ENCODE measurements around the gene ATIC.
A peak's percentile ranks its signal among the peaks of the same experiment; 100 is the strongest.

ATIC gene

DNA sequence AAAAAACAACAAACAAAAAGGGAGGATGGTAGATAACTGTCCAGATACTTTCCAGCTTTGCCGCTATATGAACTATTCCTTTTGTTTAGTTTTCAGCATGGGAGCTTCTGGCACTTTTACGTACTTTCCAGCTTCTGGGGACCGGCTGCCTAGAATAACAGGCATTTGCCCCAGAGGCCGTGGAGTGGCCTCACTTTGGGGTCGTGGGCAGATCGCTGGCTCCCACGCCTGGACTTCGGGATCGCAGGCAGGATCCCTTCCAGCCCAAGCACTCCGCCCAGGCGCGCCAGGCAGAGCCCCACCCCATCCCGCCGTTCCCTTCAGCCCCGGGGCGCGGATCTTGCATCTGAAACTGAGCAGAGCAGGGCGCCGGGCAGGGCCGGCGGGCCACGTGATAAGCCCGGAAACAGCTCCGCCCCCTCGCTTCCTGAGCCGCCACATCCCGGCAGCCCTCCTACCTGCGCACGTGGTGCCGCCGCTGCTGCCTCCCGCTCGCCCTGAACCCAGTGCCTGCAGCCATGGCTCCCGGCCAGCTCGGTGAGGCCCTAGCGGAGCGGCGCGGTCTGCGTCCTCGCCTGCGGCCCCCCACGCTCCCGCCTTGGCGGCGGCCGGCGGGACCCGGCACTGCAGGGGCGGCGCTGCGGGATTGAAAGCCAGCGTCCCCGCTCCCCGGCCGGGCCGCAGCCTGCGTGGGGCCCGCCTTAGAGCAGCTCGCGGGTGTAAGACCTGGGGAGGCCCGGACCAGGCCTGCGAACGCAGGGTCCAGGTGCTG, at the start of gene ATIC:
Gene ATIC (plus strand): TSS at position 435 of the 772 bp plus-strand sequence. CDS start 84 bp downstream, at position 519.
- DNase-seq, result peak; percentile 88 to 91

DNA sequence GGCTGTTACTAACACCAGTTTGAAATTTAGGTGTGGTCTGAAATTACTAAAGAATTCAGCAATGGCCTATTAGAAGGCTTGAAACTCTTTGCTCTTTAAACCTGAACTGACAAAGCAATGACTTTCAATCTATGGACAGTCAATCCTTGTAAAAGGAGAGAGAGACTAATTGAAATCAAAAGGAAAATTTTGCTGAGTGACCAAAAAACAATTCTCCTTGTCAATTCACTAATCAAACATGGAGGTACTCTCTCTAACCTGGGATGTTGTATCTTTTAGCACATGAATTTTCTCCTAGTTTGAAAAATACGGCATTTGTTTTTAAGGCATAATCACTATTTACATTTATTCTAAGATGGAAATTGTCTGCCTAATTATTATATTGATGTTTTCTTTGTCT, 49.6 kb upstream of the ATIC start:
- DNase-seq, result no peak

DNA sequence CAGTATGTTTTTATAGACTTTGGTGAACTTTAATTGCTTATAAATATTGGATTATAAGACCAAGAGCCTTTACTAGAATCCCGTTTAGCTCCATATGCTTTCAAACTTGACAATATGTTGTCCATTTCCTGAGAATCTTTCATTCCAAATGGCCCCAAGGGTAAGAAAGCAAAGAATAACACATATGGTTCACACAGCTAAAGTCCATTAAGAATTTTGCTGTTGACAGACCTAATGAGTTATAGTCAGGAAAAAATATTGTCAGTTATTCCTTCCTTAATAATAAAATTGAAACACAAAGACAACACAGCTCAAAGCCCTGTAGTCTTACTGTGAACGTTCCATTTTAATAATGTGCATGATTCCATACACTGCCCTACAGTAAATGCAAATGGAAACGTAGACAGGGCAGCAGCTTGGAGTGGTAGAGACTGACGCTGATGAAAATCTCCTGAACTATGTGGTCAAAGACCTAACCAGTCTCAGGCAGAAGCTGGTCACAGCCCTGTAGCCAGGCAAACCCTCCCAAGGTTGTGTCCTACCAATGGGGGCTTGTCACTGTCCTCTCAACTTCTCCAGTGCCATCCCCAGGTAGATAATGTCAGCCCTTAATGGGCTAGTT, 49.0 kb upstream of the ATIC start:
- DNase-seq, result no peak

DNA sequence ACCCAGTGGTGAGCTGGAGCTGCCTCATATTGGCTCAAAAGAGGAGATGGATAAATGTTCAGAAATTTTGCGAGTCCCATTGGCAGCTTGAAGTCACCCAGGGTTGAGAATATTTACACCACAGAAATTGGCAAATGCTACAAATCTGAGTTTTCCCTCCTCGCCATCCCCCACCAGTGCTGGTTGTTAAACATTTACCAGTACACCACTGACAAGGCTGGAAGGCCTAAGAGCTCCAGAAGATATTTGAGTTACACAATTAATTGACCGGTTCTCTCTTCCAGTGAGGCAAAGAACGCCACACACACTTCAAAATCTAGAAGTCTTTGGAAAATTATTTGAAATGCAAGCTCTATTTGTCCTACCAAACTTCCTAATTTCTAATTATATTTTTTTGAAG, 47.5 kb upstream of the ATIC start:
- DNase-seq, result no peak

DNA sequence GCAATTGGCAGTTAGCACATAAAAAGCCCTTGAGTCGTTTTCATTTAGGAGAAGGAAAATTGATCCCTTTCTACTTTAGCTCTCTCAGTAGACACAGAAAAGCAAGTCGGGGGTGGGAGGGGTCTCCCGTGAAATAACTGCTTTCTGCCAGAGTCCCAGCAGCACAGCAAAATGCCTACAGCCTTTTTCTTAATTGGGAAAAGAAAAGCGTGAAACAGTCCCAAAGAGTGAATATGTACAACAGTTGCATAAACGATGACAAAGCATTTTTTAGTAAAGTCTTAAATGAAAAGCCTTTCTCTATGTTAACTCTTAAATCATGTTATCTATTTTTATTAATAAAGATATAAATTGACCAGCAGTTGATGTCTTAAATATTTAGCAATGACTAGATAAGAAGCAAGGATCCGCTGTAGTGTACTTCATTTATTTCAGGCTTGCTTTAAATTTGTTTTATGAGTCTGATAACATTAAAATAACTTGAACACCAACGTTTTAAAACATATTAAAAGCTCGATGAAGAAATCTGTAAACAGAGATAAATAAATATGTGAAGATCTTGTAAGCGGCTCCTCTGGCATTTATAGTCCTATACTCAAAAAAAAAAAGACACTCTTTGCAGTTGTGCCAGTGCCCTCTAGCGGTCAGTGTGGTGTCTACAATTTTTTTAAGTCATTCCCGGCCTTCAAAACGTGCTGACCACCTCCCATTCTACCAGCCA, 42.3 kb upstream of the ATIC start:
- DNase-seq, result peak; percentile 36 to 40

DNA sequence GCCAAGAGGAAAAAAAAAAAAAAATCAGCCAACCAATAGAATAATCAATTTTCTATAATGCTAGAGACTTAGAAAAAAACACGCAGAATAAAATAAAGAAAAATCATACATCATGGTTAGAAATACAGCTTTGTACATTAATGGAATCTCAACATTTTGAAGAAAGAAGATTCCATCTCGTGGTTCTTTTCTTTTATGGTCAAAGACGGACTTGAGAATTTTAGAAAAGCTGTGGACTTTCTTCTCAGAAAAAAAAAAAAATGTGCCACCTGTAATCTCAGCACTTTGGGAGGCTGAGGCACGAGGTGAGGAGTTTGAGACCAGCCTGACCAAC, 41.8 kb upstream of the ATIC start:
- DNase-seq, result no peak

DNA sequence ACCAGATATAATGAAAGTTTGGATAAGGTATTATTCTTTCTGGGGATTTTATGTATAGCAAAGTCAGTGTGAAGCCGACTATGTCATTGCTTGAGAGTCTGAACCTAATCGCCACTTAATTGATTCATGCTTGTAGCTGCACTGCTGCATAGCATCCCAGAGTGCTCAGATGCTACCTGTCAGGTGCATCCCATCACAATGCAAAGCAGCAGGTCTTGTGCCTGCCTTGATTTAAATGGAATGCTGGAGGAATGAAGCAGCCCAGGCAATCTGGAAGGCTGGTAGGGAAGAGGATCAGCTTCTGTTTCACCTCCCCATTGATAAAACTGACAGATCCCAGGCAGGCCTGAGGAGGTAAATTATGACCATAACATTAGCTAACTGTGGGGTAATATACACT, 40.4 kb upstream of the ATIC start:
- no peak for DNase-seq

DNA sequence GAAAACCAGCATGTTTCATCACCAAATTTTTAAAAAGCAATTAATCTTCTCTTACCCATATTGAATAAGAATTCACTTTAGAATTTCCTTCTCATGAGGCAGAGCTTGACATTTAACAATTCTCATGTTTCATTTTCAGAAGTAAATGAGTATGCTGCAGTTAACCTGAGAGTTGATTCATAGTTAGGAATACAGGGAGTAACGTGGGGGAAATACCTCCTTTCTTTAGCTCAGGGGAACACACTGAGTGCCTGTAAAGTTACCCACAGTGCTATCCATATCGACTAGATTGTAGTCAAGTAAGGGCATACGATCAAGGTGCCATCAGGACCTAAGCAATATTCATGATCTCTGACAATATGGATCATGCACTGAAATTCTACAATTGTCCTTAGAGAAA, 38.9 kb upstream of the ATIC start:
- no peak for DNase-seq

DNA sequence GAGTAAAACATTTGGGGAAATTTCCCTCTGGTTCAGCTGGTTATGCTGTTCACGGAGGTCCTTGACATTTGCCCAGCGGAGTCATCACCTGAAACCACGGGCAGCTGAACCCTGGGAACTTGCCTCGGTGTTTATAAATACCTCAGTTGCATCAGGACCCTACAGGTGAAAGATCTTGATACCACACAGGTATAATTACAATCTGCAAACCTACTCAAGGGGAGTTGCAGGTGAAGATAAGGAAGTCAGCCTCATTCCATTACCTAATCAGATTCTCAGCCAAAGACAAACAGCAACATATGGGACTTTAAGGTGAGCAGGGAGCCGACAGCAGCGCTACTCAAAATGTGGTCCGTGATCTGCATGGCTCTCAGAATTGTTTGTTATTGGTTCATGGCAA, 37.0 kb upstream of the ATIC start:
- no peak for DNase-seq

DNA sequence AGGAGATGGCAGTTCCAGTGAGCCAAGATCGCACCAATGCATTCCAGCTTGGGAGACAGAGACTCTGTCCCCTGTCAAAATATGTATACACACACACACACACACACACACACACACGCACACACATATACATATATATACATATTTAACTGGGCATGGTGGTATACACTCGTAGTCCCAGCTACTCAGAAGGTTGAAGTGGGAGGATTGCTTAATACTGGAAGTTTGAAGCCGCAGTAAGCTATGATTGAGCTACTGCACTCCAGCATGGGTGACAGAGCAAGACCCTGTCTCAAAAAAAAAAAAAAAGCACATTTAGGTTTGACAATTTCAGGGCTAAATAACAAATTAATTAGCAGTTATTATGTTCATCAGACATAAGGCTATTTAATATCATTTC, 36.0 kb upstream of the ATIC start:
- no peak for DNase-seq

DNA sequence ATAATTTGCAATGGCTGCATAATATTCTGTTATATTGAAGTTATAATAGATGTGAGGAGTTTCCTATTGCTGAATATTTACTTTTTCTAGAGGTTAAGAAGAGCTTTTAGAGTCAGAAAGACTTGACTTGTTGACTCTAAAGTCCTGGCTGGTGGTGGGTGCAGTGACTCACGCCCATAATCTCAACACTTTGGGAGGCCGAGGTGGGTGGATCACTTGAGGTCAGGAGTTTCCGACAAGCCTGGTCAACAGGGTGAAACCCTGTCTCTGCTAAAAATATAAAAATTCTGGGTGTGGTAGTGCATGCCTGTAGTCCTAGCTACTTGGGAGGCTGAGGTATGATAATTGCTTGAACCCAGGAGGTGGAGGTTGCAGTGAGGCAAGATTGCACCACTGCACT, 33.9 kb upstream of the ATIC start:
- DNase-seq, result no peak

DNA sequence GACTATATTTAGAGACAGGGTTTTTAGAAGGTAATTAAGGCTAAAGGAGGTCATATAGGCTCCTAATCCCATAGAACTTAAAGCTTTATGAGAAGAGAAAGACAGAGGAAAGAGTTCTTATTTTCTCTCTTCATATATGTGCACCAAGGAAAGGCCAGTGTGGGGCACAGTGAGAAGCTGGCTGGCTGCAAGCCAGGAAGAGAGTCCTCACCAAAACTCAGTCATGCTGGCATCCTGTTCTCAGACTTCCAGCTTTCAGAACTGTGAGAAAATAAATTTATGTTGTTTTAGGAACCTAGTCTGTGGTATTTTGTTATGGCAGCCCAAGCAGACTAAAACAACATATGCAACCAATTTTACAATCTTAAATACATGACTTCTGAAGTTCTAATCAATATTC, 31.5 kb upstream of the ATIC start:
- DNase-seq, result no peak

DNA sequence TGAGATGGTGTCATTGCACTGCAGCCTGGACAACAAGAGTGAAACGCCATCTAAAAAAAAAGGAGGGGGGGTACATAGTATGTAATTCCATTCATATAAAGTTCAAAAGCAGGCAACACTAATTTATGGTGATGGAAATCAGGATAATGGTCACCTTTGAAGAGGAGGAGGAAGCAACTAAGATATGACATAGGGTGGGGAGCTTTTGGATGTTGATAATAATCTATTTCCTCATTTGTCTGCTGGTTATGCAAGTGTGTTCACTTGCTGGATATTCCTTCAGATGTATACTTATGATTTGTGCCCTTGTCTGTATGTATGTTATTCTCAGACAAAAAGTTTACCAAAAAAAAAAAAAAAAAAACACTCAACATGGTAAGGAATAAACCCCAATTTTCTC, 28.6 kb upstream of the ATIC start:
- no peak for DNase-seq

DNA sequence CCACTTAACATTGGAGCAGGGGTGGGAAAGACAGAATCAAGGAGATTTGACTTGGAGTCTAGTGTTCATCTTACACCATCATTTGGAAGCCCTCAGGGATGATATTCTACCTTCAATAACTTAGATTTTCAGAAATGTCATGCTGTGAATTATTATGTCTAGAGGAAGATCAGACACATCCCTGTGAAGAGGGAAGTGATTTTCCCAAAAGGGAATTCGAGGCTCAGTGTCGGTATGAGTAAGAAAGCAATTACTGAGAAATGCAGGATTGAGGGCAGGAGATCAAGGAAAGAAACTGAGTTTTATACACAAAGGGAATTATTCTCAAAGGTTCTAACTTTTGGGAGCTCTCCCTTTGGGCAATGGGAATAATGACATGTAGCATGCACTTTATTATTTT, 25.6 kb upstream of the ATIC start:
- no peak for DNase-seq

DNA sequence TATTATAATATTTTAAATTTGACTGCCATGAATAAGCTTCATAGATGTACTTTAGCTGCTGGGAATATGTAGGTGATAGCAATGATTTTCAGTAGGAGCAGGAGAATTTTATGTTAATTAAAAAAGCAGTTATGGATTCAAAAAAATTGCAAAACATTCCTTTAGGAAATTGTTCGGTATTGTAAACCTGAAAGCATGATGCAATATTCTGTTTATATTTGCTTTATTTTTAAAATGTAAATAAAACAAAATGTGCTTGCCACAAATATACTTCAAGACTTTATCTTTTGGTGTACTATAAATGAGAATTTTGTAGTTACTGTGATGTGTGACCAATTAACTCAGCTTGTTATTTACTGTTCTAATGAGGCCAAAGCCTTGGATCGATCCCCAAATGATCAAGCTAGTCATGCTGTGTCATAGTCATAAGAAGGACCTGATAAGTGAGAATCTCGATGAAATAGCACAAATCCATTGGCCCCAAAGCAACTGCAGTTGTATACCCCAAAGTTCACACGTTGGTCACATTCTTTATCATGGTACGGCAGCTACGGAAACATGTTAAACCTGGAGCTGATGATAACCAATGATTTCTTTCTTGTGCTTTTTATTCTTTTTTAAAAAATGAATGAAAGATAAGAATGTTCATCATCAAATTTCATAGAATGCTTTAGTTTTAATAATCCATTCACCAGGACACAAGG, 23.6 kb upstream of the ATIC start:
- DNase-seq, result no peak

DNA sequence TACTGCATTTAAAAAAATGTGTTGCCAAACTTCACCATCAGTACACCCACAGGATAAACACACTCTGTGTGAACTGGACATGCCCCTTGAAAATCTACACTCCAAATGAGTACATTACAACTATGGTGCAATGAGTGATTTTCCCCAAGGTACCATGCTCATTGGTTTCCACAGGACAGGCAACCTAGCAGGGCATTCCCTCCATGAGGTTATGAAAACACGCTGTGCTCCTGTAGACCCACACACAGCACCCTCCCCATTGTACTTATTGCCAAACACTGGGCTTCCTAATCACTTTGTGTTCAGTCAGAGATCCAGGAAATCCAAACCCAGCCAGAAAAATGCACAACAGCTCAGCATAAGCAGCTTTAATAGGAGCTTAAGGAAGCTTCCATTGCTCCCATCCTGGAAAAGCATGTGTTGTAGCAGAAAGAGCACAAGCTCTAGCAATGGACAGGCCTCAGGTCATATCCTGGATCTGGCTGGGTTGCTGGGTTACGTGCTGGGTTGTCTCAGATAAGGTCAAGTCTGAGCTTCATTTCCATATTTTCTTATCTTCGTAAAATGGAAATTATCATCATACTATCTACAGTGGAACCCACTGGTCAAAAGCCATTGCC, 20.8 kb upstream of the ATIC start:
- no peak for DNase-seq

DNA sequence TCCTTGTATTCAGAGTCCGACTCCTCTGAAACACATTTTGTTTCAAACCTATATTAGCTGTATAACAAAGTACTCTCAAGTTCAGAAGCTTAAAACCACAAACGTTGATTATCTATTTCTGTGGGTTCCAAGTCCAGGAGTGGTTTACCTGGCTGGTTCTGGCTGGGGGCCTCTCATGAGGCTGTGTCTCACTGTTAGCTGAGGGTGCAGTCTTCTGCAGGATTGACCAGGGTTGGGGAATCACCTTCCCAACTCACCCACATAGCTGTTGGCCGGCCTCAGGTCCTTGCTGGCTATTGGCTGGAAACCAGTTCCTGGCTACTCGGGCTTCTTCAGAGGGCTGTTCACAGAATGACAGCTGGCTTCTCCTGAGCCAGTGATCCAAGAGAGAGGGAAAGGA, 18.0 kb upstream of the ATIC start:
- no peak for DNase-seq

DNA sequence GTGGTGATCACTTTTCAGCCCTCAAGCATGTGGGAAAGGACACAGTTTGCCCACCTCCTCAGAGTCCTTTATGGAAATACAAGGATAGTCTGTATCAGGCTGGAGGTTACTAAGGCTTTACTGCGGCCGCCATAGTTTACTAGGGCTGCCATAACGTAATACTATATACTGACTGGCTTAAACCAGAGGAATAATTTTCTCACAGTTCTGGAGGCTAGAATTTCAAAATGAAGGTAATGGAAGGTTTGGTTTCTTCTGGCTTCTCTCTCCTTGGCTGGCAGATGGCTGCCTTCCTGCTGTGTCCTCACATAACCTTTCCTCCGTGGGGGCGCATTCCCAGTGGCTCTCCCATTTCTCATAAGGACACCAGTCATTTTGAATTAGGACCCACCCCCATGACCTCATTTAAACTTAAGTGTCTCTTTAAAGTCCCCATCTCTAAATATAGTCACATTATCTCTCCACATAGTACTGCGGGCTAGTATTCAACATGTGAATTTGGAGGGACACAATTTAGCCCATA, 12.5 kb upstream of the ATIC start:
- no peak for DNase-seq

DNA sequence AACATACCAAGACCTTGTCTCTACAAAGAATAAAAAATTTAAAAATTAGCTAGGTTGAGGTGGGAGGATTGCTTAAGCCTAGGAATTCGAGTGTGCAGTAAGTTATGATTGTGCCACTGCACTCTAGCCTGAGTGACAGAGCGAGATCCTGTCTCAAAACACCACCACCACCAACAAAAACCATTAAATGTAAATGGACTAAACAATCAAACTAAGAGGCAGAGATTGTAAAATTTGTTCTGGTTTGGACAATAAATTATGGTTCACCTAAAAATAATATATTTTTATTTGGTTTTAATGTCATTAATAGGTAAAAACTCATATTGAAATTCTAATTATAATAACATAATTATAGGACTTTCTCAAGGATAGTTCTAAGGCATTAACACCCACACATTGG, 9.9 kb upstream of the ATIC start:
- DNase-seq, result no peak

DNA sequence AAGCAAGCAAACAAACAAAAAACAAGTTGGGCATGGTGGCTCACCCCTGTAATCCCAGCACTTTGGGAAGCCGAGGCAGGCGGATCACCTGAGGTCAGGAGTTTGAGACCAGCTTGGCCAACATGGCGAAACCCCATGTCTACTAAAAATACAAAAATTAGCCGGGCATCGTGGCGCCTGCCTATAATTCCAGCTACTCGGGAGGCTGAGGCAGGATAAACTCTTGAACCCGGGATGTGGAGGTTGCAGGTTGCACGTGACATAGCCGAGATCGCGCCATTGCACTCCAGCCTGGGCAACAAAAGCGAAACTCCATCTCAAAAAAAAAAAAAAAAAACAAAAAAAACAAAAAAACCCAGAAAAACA, 617 bp upstream of the ATIC start:
- peak; percentile 7 to 8 for DNase-seq

DNA sequence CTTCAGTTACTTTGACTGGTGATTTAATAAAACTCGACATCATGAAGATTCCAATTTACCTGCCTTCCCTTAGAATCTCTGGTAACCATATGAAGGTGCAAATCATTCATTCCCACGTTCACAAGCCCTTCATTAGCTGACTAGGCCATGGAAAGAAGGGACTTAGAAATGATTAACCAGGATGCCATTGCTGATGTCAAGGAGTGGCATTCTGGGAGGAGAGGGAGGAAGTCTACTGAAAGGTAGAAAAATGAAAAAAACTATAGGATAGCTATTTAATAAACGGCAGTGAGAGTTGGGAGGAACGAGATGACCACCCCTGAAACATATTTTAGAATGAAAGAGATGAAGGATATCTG, 1.4 kb downstream of the ATIC start:
- no peak for DNase-seq

DNA sequence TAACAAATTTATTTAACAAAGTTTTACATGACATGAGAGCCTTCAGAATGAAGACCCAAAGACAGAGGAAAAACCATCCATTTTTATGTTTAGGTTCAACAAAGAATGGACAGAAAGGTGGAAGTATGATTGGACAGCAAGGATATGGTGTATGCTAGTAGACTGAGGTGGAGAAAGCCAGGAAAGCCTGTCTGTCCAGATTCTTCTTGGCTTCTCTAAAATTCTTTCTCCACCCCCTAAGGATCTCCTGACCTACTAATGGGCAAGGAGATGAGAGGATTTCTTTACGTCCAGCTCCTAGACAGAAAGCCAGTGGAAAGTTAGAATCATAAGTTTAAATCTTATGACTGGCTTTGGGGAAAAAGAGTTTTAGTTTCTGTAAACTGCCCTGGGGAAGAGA, 3.0 kb downstream of the ATIC start:
- no peak for DNase-seq

DNA sequence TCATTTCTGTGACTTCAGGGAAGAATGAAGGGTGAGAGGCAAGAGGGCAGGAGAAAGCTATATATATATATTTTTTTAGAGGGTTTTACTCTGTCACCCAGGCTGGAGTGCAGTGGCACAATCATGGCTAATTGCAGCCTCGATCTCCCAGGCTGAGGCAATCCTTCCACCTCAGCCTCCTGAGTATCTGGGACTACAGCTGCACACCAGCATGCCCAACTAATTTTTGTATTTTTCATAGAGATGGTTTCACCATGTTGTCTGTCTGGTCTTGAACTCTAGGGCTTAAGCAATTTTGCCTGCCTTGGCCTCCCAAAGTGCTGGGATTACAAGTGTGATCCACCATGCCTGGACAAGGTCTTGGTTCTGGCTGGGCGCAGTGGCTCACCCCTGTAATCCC, 3.4 kb downstream of the ATIC start:
- DNase-seq, result no peak

Data from stimulated activated CD4-positive, alpha-beta T cell treated with anti-CD3 and anti-CD28 coated beads, Interleukin-4, amount 100 ng/mL, for 4 hours (primary cell).